GM23248 (cell line): ENCODE data around the gene CFAP20DC. TPM values are rescaled to one million over a fixed set of nuclear protein-coding genes. Genes with fewer than 3 reads are reported as not detected.
"Not testable (repeated sequence)": the region's sequence is repeated elsewhere in the genome, so short reads cannot be mapped to it uniquely, and the experiment has no call there.

Experiments used
- DNase-seq: peaks from one replicate; pipeline ENCODE4 v3.0.0-alpha.2; 2015
- H2AFZ ChIP-seq: fragments of 200-600 bp; sonication (generic); 2 replicates; pipeline ENCODE4 v1.6.1; 2016; ENCODE audit warnings: antibody characterized with exemption
- H3F3A ChIP-seq: fragments of 200-600 bp; sonication (generic); 2 replicates; pipeline ENCODE4 v1.6.1; 2016; ENCODE audit warnings: mild to moderate bottlenecking, antibody characterized with exemption, mixed run types; ENCODE audit not compliant: insufficient read depth
- H3K27ac ChIP-seq: fragments of 200-600 bp; sonication (generic); 2 replicates; pipeline ENCODE4 v1.5.1; 2016; ENCODE audit warnings: mild to moderate bottlenecking
- H3K27me3 ChIP-seq: fragments of 200-600 bp; sonication (generic); replicated peaks from 2 replicates; pipeline ENCODE4 v1.6.1; 2016; ENCODE audit warnings: mild to moderate bottlenecking; ENCODE audit not compliant: insufficient read depth
- H3K36me3 ChIP-seq: fragments of 200-600 bp; sonication (generic); 2 replicates; pipeline ENCODE4 v1.6.1; 2016; ENCODE audit warnings: low read depth, mild to moderate bottlenecking
- H3K4me1 ChIP-seq: fragments of 200-600 bp; sonication (generic); 2 replicates; pipeline ENCODE4 v1.6.1; 2016; ENCODE audit warnings: mild to moderate bottlenecking; ENCODE audit not compliant: insufficient read depth
- H3K4me2 ChIP-seq: fragments of 200-600 bp; sonication (generic); one replicate; pipeline ENCODE4 v1.6.1; 2016; ENCODE audit warnings: mild to moderate bottlenecking; ENCODE audit not compliant: unreplicated experiment
- H3K4me3 ChIP-seq: fragments of 200-600 bp; sonication (generic); 2 replicates; pipeline ENCODE4 v1.5.1; 2016; ENCODE audit warnings: mild to moderate bottlenecking
- H3K79me2 ChIP-seq: fragments of 200-600 bp; sonication (generic); 2 replicates; pipeline ENCODE4 v1.6.1; 2016; ENCODE audit warnings: mild to moderate bottlenecking; ENCODE audit not compliant: insufficient read depth
- H3K9ac ChIP-seq: fragments of 200-600 bp; sonication (generic); 2 replicates; pipeline ENCODE4 v1.6.1; 2016; ENCODE audit warnings: mild to moderate bottlenecking
- H3K9me2 ChIP-seq: fragments of 200-600 bp; sonication (generic); 2 replicates; pipeline ENCODE4 v1.6.1; 2016; ENCODE audit warnings: mixed run types, mild to moderate bottlenecking, moderate library complexity; ENCODE audit not compliant: insufficient read depth
- H3K9me3 ChIP-seq: fragments of 200-600 bp; sonication (generic); one replicate; pipeline ENCODE4 v1.6.1; 2017; ENCODE audit warnings: low read depth
- H4K20me1 ChIP-seq: fragments of 200-600 bp; sonication (generic); 2 replicates; pipeline ENCODE4 v1.6.0; 2016; ENCODE audit not compliant: insufficient read depth
- EZH2 ChIP-seq: fragments of 200-600 bp; sonication (generic); IDR thresholded peaks from 2 replicates; pipeline ENCODE4 v1.6.1; 2018; ENCODE audit warnings: antibody characterized with exemption, mild to moderate bottlenecking; ENCODE audit not compliant: insufficient read depth, poor library complexity, severe bottlenecking
- EZH2phosphoT487 ChIP-seq: fragments of 200-600 bp; sonication (generic); IDR thresholded peaks from 2 replicates; pipeline ENCODE4 v1.6.1; 2018; ENCODE audit warnings: antibody characterized with exemption, moderate library complexity, mild to moderate bottlenecking, low read depth; ENCODE audit not compliant: insufficient read depth
- WGBS, 2 experiments: methylation state at CpG; one replicate each; pipeline ENCODE4 v1.1.6; 2015 to 2017; ENCODE audit warnings: low lambda C conversion rate in 2 of 2, low coverage in 1 of 2; ENCODE audit errors: missing lambda C conversion rate in 2 of 2; 5-methylcytosine and 5-hydroxymethylcytosine counted together
- in situ Hi-C: fragments of 300-500 bp; cut with MboI; formaldehyde crosslinking; loops from 2 replicates; pipeline ENCODE4 v1.15.0; 2020
- polyA plus RNA-seq: library from polyadenylated mRNA; unstranded; fragments of >200 nt; fragmentation: Nextera tagmentation; extraction: Ambion mirVana; gene quantifications from 2 replicates; pipeline ENCODE4 v1.2.1, GENCODE V29; 2016
- total RNA-seq: library from RNA; depleted of rRNA; stranded (reverse); fragments of >200 nt; shearing (Covaris generic); gene quantifications from 2 replicates; pipeline ENCODE4 v1.2.3, GENCODE V29; 2014

Gene CFAP20DC
- total and polyA plus RNA-seq, 2 experiments from 2014 or later = 1.9 to 2.9 TPM

DNA sequence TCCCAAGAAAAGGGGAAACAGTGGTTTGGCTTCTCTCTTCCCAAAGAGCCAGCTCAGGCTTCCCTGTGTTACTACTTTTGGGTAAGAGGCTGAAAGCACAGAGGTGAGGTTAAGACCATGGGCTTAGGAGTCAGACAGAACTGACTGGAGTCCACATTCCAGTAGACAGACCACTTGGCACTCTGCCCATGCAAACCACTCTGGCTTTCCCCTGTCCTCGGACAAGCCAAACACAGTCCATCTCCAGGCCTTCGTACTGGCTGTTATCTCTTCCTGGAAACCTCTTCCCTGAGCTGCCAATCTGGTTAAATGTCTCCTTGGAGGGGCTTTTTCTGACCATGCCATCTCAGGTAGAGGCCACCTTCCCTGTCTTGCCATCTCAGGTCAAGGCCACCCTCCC is 330.1 kb downstream of the CFAP20DC start:
- Histone ChIP-seq H3K27ac (no peak overlapping the region), H3K27me3 (no peaks in the 10 kb centered on the region; the same call in 1 of the 2 replicates), H3K4me3 (no peak overlapping the region), H3K9me2 (no peaks in the 10 kb centered on the region), H3K79me2 (no peaks in the 10 kb centered on the region), H4K20me1 (no peaks in the 10 kb centered on the region), H3K4me2 (no peak overlapping the region), H2AFZ (no peak overlapping the region), H3K9me3 (no peaks in the 10 kb centered on the region), H3K36me3 (no peaks in the 10 kb centered on the region), H3F3A (no peaks in the 10 kb centered on the region), H3K4me1 (no peaks in the 10 kb centered on the region), H3K9ac (no peak overlapping the region)
- DNase-seq = no peak
- WGBS, 2 experiments = 66 to 68% methylated on average over 2 of the region's 2 CpGs
- TF ChIP-seq EZH2phosphoT487 = no peak
- TF ChIP-seq EZH2 = no peak
- in situ Hi-C loops = no loop called here

DNA sequence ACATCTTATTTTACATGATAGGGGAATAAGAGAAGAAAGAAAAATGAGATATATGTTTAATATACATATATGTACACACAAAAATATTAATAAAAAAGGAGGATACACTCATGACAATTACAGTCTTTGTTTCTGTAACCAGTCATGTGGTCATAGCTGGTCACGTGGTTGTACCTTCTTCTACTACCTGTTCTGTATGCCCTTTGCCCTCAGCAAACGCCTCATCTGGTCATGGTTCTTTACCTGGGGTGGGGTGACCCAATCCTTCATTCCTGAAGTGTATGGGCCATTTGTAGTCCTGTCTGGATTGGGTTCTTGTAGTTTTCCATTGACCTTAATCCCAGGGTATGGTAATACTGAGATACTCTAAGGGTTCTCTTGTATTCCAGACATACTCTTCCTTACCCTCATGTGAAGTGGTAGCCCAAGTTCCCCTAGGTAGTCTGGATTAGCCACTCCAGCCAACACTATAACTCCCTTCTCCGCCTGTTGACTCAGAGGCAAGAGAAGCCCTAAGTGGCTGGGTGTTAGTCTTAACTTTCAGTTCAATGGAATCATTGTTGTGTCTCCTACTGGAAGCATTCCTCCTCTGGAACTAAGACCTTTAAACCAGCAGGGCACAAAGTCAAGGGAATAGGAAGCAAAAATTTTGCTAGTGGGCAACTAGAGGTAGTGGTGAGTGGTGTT is 336.0 kb downstream of the CFAP20DC start:
- no peaks in the 10 kb centered on the region for H3K36me3 ChIP-seq
- no peaks in the 10 kb centered on the region for H4K20me1 ChIP-seq
- H3K79me2 ChIP-seq = no peaks in the 10 kb centered on the region
- no peaks in the 10 kb centered on the region for H3F3A ChIP-seq
- no peak for DNase-seq
- H3K9ac ChIP-seq = no peak overlapping the region
- no peak overlapping the region for H2AFZ ChIP-seq
- no peaks in the 10 kb centered on the region for H3K9me3 ChIP-seq
- 20 to 23% methylated on average over 3 of the region's 3 CpGs for WGBS, 2 experiments
- H3K27me3 ChIP-seq = no peaks in the 10 kb centered on the region
- H3K4me2 ChIP-seq = no peak overlapping the region
- no peaks in the 10 kb centered on the region for H3K4me1 ChIP-seq
- no peak overlapping the region for H3K27ac ChIP-seq
- no peaks in the 10 kb centered on the region for H3K9me2 ChIP-seq
- in situ Hi-C loops = no loop called here
- no peak overlapping the region for H3K4me3 ChIP-seq
- TF ChIP-seq EZH2 (no peak), EZH2phosphoT487 (no peak)

DNA sequence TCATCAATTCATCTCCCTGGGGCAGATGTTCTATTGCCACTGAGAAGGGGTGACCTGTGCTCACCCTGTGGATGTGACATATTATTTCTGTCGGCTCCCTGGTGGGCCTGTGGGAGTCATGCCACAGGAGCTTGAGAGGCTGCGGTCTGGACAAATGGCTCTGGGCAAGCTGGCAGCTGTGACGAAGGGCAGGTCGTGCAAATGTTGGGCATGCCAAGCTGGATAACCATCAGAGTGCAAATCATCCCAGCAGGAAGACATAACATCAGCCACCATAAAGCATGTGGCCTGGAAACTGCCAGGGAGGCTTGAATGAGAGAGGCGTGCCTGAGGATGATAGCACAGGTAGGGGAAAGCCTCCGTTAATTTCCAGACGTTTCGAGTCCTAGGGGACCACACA is 338.0 kb downstream of the CFAP20DC start:
- 33 to 41% methylated on average over 8 of the region's 8 CpGs for WGBS, 2 experiments
- H3K4me3 ChIP-seq = no peak overlapping the region
- in situ Hi-C loops = no loop called here
- H3K36me3 ChIP-seq = no peaks in the 10 kb centered on the region
- no peaks in the 10 kb centered on the region for H3K9me2 ChIP-seq
- no peaks in the 10 kb centered on the region for H3K79me2 ChIP-seq
- H3K27me3 ChIP-seq = no peaks in the 10 kb centered on the region
- H3K4me2 ChIP-seq = no peak overlapping the region
- no peak for TF ChIP-seq EZH2
- TF ChIP-seq EZH2phosphoT487 = no peak
- no peak overlapping the region for H3K27ac ChIP-seq
- H3K4me1 ChIP-seq = no peaks in the 10 kb centered on the region
- DNase-seq = no peak
- H3F3A ChIP-seq = no peaks in the 10 kb centered on the region
- no peaks in the 10 kb centered on the region for H3K9me3 ChIP-seq
- H3K9ac ChIP-seq = no peak overlapping the region
- no peak overlapping the region for H2AFZ ChIP-seq
- no peaks in the 10 kb centered on the region for H4K20me1 ChIP-seq

DNA sequence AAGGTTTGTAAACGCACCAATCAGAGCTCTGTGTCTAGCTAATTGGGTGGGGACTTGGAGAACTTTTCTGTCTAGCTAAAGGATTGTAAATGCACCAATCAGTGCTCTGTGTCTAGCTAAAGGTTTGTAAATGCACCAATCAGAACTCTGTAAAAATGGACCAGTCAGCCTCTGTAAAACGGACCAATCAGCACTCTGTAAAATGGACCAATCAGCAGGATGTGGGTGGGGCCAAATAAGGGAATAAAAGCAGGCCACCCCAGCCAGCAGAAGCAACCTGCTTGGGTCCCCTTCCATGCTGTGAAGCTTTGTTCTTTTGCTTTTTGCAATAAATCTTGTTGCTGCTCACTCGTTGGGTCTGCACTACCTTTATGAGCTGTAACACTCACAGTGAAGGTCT is 340.8 kb downstream of the CFAP20DC start:
- H2AFZ ChIP-seq, H3K4me3 ChIP-seq, H3K27ac ChIP-seq, DNase-seq, H3K79me2 ChIP-seq, in situ Hi-C loops, H3F3A ChIP-seq, H3K4me2 ChIP-seq, H3K36me3 ChIP-seq, H3K9me2 ChIP-seq, H3K27me3 ChIP-seq, H3K9ac ChIP-seq, H3K9me3 ChIP-seq, H3K4me1 ChIP-seq, H4K20me1 ChIP-seq: not testable (repeated sequence)
- 33 to 45% methylated on average over 3 of the region's 3 CpGs for WGBS, 2 experiments
